SK-N-SH treated with all-trans-retinoic acid at 6 μM for 48 hours (cell line): ENCODE data around the gene EVA1C.

Source experiments
- ATAC-seq: fragments of 200-7000 bp; cut with Tn5 transposase; 3 replicates; pipeline ENCODE4 v1.9.1; 2020; ENCODE audit warnings: mild to moderate bottlenecking, moderate library complexity
- ARNTL ChIP-seq: fragments of 450-650 bp; formaldehyde crosslinking; IDR thresholded peaks from 2 replicates; pipeline ENCODE4 v1.5.0; 2020; ENCODE audit warnings: low read depth, mild to moderate bottlenecking, moderate library complexity, borderline replicate concordance
- BACH2 ChIP-seq: fragments of 250-450 bp; sonication (Bioruptor Pico); IDR thresholded peaks from 2 replicates; pipeline ENCODE4 v1.9.0; 2021; ENCODE audit warnings: mild to moderate bottlenecking, borderline replicate concordance
- CSDC2 ChIP-seq: fragments of 250-450 bp; sonication (Bioruptor Pico); IDR thresholded peaks from 2 replicates; pipeline ENCODE4 v1.5.0; 2020; ENCODE audit warnings: mild to moderate bottlenecking, moderate library complexity
- ESRRG ChIP-seq: fragments of 250-450 bp; sonication (Bioruptor Pico); IDR thresholded peaks from 2 replicates; pipeline ENCODE4 v1.6.1; 2021; ENCODE audit warnings: mild to moderate bottlenecking
- GLIS3 ChIP-seq: fragments of 250-450 bp; sonication (Bioruptor Pico); IDR thresholded peaks from 2 replicates; pipeline ENCODE4 v1.5.0; 2020; ENCODE audit warnings: mild to moderate bottlenecking, moderate library complexity
- ISL1 ChIP-seq: fragments of 250-450 bp; sonication (Bioruptor Pico); IDR thresholded peaks from 2 replicates; pipeline ENCODE4 v2.1.2; 2022; ENCODE audit warnings: mild to moderate bottlenecking, moderate library complexity
- OSR1 ChIP-seq: fragments of 250-450 bp; sonication (Bioruptor Pico); IDR thresholded peaks from 2 replicates; pipeline ENCODE4 v1.8.0; 2022; ENCODE audit warnings: moderate library complexity, mild to moderate bottlenecking, inconsistent platforms
- PPARA ChIP-seq: fragments of 250-450 bp; sonication (Bioruptor Pico); IDR thresholded peaks from 2 replicates; pipeline ENCODE4 v1.5.0; 2020; ENCODE audit warnings: mild to moderate bottlenecking, borderline replicate concordance
- RARB ChIP-seq: fragments of 250-450 bp; sonication (Bioruptor Pico); IDR thresholded peaks from 2 replicates; pipeline ENCODE4 v1.8.0; 2021; ENCODE audit warnings: mild to moderate bottlenecking, moderate library complexity
- SNAI2 ChIP-seq: fragments of 250-450 bp; sonication (Bioruptor Pico); IDR thresholded peaks from 2 replicates; pipeline ENCODE4 v1.5.0; 2020; ENCODE audit warnings: mild to moderate bottlenecking, moderate library complexity
- TCF4 ChIP-seq: fragments of 250-450 bp; sonication (Bioruptor Pico); IDR thresholded peaks from 2 replicates; pipeline ENCODE4 v1.8.0; 2021; ENCODE audit warnings: mild to moderate bottlenecking, moderate library complexity, borderline replicate concordance
- TOX ChIP-seq: fragments of 250-450 bp; sonication (Bioruptor Pico); IDR thresholded peaks from 2 replicates; pipeline ENCODE4 v1.8.0; 2021; ENCODE audit warnings: mild to moderate bottlenecking, moderate library complexity, borderline replicate concordance
- ZC3H10 ChIP-seq: fragments of 250-450 bp; sonication (Bioruptor Pico); IDR thresholded peaks from 2 replicates; pipeline ENCODE4 v1.5.1; 2021; ENCODE audit warnings: mild to moderate bottlenecking, moderate library complexity
- ZFP3 ChIP-seq: fragments of 250-450 bp; sonication (Bioruptor Pico); IDR thresholded peaks from 2 replicates; pipeline ENCODE4 v1.5.0; 2020; ENCODE audit warnings: mild to moderate bottlenecking, moderate library complexity
- ZFP30 ChIP-seq: fragments of 450-650 bp; formaldehyde crosslinking; IDR thresholded peaks from 2 replicates; pipeline ENCODE4 v1.5.0; 2022; ENCODE audit warnings: mild to moderate bottlenecking, moderate library complexity
- ZNF565 ChIP-seq: fragments of 450-650 bp; formaldehyde crosslinking; conservative IDR thresholded peaks from 2 replicates; pipeline ENCODE4 v1.5.0; 2020; ENCODE audit warnings: low read depth, mild to moderate bottlenecking, moderate library complexity
- ZNF70 ChIP-seq: fragments of 450-650 bp; formaldehyde crosslinking; IDR thresholded peaks from 2 replicates; pipeline ENCODE4 v1.5.0; 2020; ENCODE audit warnings: mild to moderate bottlenecking, moderate library complexity
- ZNF8 ChIP-seq: fragments of 450-650 bp; formaldehyde crosslinking; IDR thresholded peaks from 2 replicates; pipeline ENCODE4 v1.5.0; 2020; ENCODE audit warnings: mild to moderate bottlenecking, moderate library complexity
- TF ChIP-seq, protein P1 (sequence below): fragments of 250-450 bp; sonication (Bioruptor Pico); IDR thresholded peaks from 2 replicates; pipeline ENCODE4 v1.5.1; 2021; ENCODE audit warnings: mild to moderate bottlenecking, moderate library complexity
- TF ChIP-seq, protein P2 (sequence below): fragments of 250-450 bp; sonication (Bioruptor Pico); IDR thresholded peaks from 2 replicates; pipeline ENCODE4 v1.5.0; 2020; ENCODE audit warnings: mild to moderate bottlenecking, moderate library complexity
- TF ChIP-seq, protein P3 (sequence below): fragments of 250-450 bp; sonication (Bioruptor Pico); IDR thresholded peaks from 2 replicates; pipeline ENCODE4 v1.8.0; 2020; ENCODE audit warnings: mild to moderate bottlenecking, moderate library complexity, borderline replicate concordance
- TF ChIP-seq, protein P4 (sequence below): fragments of 250-450 bp; sonication (Bioruptor Pico); IDR thresholded peaks from 2 replicates; pipeline ENCODE4 v1.5.1; 2020; ENCODE audit warnings: low read depth, mild to moderate bottlenecking, moderate library complexity

EVA1C gene

DNA sequence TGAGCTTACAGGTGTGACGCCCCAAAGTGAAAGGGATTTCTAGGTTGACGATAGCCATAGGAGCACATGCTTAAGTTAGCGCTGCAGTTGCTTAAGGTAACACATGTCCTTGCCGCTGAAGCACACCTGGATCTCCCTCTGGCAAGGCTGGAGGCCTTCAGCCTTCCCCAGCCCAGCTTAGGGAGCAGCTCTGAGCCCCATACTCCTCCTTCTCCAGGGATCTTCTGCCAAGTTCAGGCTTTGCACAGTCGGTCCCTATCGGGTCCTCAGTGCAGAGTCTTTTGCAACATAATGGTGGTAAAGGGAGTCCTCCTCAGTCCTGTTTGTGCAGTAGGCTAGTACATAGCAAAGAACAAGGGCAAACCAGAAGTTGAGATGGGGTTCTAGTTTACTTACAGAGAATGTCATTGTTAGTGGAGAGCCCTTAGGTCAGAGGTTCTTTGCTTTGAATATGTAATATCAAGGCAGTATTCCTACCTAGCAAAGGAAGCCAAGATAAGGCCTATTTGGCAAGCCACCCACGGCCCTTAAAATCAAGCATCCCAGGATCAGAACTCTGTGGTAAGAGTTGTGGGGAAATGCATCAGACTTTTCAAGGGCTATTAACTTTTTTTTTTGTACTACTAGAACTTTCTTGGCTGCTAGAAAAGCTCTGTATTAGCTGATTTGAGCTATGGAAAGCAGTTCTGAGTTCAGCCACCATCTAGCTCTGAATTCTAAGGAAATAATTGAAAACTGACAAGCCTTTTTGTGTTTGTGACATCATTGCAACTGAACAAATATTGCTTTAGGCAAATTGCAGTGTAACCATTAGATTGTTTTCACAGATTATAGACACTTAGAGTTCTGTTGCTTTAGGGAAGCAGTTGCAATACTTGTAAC is 1.4 kb downstream of the EVA1C start:
- no peak for TF ChIP-seq ZNF70 (CRISPR knock-in tag)
- no peak for TF ChIP-seq ZC3H10
- TF ChIP-seq, protein P1, sequence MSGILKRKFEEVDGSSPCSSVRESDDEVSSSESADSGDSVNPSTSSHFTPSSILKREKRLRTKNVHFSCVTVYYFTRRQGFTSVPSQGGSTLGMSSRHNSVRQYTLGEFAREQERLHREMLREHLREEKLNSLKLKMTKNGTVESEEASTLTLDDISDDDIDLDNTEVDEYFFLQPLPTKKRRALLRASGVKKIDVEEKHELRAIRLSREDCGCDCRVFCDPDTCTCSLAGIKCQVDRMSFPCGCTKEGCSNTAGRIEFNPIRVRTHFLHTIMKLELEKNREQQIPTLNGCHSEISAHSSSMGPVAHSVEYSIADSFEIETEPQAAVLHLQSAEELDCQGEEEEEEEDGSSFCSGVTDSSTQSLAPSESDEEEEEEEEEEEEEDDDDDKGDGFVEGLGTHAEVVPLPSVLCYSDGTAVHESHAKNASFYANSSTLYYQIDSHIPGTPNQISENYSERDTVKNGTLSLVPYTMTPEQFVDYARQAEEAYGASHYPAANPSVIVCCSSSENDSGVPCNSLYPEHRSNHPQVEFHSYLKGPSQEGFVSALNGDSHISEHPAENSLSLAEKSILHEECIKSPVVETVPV (CRISPR knock-in tag): no peak
- no peak for TF ChIP-seq ZFP30 (CRISPR knock-in tag)
- peak; percentile 10 for ATAC-seq

DNA sequence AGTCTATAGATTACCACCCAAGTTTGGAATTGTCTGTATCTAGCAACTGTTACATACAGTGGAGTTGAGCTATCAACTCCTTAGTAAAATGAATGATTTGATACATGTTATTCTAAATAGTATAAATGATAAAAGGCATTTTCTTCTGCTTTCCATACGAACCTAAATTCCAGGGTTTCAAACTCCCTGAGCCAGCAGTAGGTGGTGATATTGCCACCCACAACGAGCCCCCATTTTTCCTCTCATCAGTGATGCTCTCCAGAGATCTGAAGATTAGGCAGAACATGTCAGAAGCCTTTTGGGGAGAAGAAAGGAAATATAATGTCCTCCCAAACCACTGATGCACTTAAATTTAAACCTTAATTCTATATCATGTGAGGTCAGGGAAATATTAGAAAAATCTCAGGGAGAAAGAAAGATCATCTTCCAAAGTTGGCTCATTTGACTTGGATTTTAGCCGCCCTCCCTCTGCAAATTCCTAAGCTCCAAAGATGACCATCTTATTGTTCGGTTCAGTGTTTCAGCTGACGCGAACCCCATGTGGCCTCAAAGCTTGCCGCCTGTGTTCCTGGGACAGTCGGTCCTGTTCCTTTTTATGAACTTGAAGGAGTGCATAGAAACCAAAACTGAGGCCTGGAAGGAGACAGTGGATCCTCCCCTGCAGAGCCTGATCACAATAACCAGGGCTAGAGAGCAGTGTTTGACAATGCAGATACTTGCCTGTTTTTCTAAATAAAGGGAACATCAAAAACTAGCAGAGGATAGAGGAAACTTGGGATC is 2.3 kb downstream of the EVA1C start:
- TF ChIP-seq BACH2 (no peak), ZNF8 (no peak), TOX (CRISPR knock-in tag) (no peak), PPARA (CRISPR knock-in tag) (no peak), GLIS3 (CRISPR knock-in tag) (no peak), ISL1 (CRISPR knock-in tag) (no peak), ESRRG (no peak), ZNF70 (CRISPR knock-in tag) (no peak), ZC3H10 (no peak)
- TF ChIP-seq, protein P2, sequence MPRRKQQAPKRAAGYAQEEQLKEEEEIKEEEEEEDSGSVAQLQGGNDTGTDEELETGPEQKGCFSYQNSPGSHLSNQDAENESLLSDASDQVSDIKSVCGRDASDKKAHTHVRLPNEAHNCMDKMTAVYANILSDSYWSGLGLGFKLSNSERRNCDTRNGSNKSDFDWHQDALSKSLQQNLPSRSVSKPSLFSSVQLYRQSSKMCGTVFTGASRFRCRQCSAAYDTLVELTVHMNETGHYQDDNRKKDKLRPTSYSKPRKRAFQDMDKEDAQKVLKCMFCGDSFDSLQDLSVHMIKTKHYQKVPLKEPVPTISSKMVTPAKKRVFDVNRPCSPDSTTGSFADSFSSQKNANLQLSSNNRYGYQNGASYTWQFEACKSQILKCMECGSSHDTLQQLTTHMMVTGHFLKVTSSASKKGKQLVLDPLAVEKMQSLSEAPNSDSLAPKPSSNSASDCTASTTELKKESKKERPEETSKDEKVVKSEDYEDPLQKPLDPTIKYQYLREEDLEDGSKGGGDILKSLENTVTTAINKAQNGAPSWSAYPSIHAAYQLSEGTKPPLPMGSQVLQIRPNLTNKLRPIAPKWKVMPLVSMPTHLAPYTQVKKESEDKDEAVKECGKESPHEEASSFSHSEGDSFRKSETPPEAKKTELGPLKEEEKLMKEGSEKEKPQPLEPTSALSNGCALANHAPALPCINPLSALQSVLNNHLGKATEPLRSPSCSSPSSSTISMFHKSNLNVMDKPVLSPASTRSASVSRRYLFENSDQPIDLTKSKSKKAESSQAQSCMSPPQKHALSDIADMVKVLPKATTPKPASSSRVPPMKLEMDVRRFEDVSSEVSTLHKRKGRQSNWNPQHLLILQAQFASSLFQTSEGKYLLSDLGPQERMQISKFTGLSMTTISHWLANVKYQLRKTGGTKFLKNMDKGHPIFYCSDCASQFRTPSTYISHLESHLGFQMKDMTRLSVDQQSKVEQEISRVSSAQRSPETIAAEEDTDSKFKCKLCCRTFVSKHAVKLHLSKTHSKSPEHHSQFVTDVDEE (CRISPR knock-in tag): no peak
- TF ChIP-seq, protein P3, sequence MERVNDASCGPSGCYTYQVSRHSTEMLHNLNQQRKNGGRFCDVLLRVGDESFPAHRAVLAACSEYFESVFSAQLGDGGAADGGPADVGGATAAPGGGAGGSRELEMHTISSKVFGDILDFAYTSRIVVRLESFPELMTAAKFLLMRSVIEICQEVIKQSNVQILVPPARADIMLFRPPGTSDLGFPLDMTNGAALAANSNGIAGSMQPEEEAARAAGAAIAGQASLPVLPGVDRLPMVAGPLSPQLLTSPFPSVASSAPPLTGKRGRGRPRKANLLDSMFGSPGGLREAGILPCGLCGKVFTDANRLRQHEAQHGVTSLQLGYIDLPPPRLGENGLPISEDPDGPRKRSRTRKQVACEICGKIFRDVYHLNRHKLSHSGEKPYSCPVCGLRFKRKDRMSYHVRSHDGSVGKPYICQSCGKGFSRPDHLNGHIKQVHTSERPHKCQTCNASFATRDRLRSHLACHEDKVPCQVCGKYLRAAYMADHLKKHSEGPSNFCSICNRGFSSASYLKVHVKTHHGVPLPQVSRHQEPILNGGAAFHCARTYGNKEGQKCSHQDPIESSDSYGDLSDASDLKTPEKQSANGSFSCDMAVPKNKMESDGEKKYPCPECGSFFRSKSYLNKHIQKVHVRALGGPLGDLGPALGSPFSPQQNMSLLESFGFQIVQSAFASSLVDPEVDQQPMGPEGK (CRISPR knock-in tag): no peak
- TF ChIP-seq, all 23 proteins: peak for 0
- ATAC-seq: peak; percentile 50

DNA sequence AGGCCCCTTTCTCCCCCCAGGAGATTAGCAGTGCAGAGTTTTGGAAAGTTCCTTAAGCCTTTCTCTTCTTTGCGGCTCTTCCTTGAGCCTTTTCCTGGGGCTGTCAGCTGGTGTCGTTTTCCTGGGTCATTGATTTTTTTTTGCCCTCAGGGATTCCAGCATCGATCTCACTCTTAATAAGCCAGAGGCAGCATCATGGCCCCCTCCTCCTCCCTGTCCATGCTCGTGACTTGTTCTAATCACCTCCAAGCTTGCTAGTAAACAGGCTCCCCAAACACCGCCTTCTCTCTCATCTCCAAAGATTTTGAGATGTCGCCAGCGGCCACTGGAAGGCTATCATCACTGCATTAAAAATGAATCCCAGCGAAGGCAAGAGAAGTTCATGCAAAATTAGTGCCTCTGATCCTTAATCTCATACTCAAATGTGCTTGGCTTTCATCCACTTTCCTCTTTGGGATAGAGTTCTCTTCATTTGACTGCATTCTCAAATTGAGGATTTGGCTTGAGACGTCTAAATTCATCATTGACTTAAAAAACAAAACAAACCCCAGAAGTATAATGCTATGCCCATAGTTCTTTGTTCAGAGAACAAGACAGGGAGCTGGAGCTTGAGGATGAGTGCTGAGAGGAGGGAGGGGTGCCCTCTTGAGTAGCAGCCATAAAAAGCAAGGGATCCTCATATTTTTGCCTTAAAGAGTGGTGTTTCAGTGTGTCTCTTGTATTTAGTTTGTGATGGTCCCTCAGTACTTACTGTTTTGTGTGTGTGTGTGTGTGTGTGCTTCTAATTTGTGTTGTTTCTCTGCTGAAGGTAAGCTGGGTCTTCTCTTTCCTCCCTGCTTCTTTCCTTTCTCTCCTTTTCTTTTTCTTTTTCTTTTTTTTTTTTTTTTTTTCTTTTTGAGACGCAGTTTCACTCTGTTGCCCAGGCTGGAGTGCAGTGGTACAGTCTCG is 3.2 kb downstream of the EVA1C start:
- no peak for ATAC-seq
- TF ChIP-seq ZNF8: no peak
- TF ChIP-seq ESRRG: no peak
- TF ChIP-seq ZFP3 (CRISPR knock-in tag): no peak
- TF ChIP-seq OSR1 (CRISPR knock-in tag): no peak
- TF ChIP-seq SNAI2: no peak
- TF ChIP-seq TCF4 (CRISPR knock-in tag): no peak
- TF ChIP-seq, protein P1 (CRISPR knock-in tag): no peak
- no peak for TF ChIP-seq CSDC2 (CRISPR knock-in tag)
- no peak for TF ChIP-seq RARB (CRISPR knock-in tag)
- TF ChIP-seq, protein P2 (CRISPR knock-in tag): no peak
- no peak for TF ChIP-seq ZNF70 (CRISPR knock-in tag)
- no peak for TF ChIP-seq ZC3H10
- TF ChIP-seq GLIS3 (CRISPR knock-in tag): no peak
- no peak for TF ChIP-seq BACH2
- TF ChIP-seq ARNTL (CRISPR knock-in tag): no peak
- no peak for TF ChIP-seq PPARA (CRISPR knock-in tag)
- TF ChIP-seq ZNF565 (CRISPR knock-in tag): no peak
- TF ChIP-seq, protein P4, sequence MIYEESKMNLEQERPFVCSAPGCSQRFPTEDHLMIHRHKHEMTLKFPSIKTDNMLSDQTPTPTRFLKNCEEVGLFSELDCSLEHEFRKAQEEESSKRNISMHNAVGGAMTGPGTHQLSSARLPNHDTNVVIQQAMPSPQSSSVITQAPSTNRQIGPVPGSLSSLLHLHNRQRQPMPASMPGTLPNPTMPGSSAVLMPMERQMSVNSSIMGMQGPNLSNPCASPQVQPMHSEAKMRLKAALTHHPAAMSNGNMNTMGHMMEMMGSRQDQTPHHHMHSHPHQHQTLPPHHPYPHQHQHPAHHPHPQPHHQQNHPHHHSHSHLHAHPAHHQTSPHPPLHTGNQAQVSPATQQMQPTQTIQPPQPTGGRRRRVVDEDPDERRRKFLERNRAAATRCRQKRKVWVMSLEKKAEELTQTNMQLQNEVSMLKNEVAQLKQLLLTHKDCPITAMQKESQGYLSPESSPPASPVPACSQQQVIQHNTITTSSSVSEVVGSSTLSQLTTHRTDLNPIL: no peak
